Left lung (tissue), 10 donors: Measurements from ENCODE around the gene VWDE. TPM values are rescaled to one million over a fixed set of nuclear protein-coding genes. Genes with fewer than 3 reads are reported as not detected.

Source experiments
- ATAC-seq: fragments of 200-7000 bp; cut with Tn5 transposase; one replicate; pipeline ENCODE4 v1.9.1; 2020; ENCODE audit warnings: moderate library complexity
- DNase-seq, 4 donors: peaks; one replicate each; pipeline ENCODE4 v3.0.0-alpha.2; 2013 to 2020
- H3K27ac ChIP-seq, 2 donors: fragments of 200-600 bp; sonication (generic) in 1 of 2; one replicate each; pipeline versions ENCODE4 v1.5.0 to v1.8.0; 2020 to 2021
- H3K27me3 ChIP-seq, 2 donors: fragments of 200-600 bp; sonication (generic) in 1 of 2; one replicate each; pipeline versions ENCODE4 v1.5.0 to v1.8.0; 2020 to 2021
- H3K36me3 ChIP-seq, 2 donors: fragments of 200-600 bp; sonication (generic) in 1 of 2; one replicate each; pipeline versions ENCODE4 v1.5.0 to v1.8.0; 2020 to 2021
- H3K4me1 ChIP-seq, 2 donors: fragments of 200-600 bp; one replicate each; pipeline ENCODE4 v1.8.0; 2021
- H3K4me3 ChIP-seq, 2 donors: fragments of 200-600 bp; sonication (generic) in 1 of 2; one replicate each; pipeline versions ENCODE4 v1.5.0 to v1.8.0; 2020 to 2021; ENCODE audit warnings: mild to moderate bottlenecking in 1 of 2
- H3K9me3 ChIP-seq, 2 donors: fragments of 200-600 bp; sonication (generic) in 1 of 2; one replicate each; pipeline versions ENCODE4 v1.5.0 to v1.8.0; 2020 to 2021
- intact Hi-C, 2 donors: fragments of 100-400 bp; cut with DNase I; formaldehyde crosslinking; loops; one replicate each; pipeline versions ENCODE4 v1.11.2 to v1.14.2; 2022
- polyA plus RNA-seq, 6 donors: library from polyadenylated mRNA; unstranded; fragments of 120-200 nt; gene quantifications; one replicate each; pipeline ENCODE4 v1.2.1, GENCODE V29; 2013; ENCODE audit not compliant: insufficient read length in 6 of 6
- total RNA-seq, 2 donors: library from RNA; stranded (reverse); fragmentation: NEBNext Ultra II Directional; extraction: Animal tissue kit (Norgen Biotek cat#: 25700); gene quantifications; one replicate each; pipeline ENCODE4 v1.2.1, GENCODE V29; 2021
- TF ChIP-seq, protein P1 (sequence below), 2 donors: fragments of 200-600 bp; sonication (generic) in 1 of 2; IDR thresholded peaks; one replicate each; pipeline versions ENCODE4 v1.5.0 to v1.8.0; 2021; ENCODE audit warnings: antibody characterized with exemption in 2 of 2
- donor health status: DM: no; HTN: yes; CAD: no.
- donor health status: DM: no; HTN: no; CAD: no.

The VWDE gene
- total and polyA plus RNA-seq, 8 donors, result 1.5 to 6.1 (median 3.6) TPM

DNA sequence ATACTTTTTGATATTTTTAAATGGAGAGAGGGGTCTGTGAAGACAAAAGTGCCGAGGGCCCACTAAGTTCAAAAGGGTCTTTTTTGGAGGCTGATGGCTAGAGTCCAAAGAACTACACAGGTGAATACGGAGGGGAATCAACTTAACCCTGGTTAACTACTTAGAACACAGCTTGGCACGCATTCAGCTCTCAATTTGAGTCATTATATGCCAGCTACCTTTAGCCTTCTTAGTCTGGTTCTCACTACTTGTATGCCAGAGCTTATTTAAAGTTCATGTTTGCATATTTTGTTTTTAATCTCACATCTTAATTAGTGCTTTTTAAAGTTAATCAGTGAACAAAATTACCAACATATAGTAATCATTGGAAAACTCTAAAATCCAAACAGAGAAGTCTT, 80.8 kb downstream of the VWDE start:
- intact Hi-C loops, result loop anchor here in 1 of 2 donors (5.0 kb wide), 1 partner anchor 246 kb away; no protein-coding TSS in a partner anchor

DNA sequence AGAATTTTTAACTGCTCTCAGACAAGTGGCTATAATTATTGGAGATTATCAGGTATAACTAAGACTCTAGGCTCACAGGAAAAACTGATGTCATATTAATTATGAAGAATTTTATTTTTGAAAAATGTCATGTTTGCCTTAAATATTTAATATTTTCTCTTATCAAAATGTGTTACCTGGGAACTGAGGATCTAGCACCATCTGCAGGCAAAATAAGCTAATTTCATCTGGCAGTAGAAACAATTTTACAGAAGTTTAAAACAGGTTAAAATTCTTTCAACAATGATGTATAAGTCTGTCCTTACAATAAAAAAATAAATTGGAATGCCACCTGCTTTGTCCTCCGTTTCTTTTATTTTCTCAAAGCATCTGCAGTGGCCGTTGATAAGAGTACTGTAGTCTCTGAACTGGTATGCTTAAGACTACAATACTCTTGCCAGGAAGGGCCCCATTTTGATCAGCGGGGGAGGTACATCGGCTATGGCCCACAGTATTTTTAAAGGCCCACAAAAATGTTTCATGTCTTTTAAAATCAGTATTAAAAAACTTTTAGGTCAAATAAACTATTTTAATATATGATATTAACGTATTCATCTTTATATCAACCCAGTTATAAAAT, 81.3 kb downstream of the VWDE start:
- H3K27me3 ChIP-seq, result no peaks in the 10 kb centered on the region
- no peak overlapping the region for H3K27ac ChIP-seq
- TF ChIP-seq, protein P1, sequence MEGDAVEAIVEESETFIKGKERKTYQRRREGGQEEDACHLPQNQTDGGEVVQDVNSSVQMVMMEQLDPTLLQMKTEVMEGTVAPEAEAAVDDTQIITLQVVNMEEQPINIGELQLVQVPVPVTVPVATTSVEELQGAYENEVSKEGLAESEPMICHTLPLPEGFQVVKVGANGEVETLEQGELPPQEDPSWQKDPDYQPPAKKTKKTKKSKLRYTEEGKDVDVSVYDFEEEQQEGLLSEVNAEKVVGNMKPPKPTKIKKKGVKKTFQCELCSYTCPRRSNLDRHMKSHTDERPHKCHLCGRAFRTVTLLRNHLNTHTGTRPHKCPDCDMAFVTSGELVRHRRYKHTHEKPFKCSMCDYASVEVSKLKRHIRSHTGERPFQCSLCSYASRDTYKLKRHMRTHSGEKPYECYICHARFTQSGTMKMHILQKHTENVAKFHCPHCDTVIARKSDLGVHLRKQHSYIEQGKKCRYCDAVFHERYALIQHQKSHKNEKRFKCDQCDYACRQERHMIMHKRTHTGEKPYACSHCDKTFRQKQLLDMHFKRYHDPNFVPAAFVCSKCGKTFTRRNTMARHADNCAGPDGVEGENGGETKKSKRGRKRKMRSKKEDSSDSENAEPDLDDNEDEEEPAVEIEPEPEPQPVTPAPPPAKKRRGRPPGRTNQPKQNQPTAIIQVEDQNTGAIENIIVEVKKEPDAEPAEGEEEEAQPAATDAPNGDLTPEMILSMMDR (IDR thresholded peaks at IDR 0.05), result peak; percentile 36 to 61
- ATAC-seq, result peak; percentile 27
- no peaks in the 10 kb centered on the region for H3K4me1 ChIP-seq
- peak in 1 of 4 donors; percentile 21 for DNase-seq
- no peak overlapping the region for H3K4me3 ChIP-seq
- no peaks in the 10 kb centered on the region for H3K36me3 ChIP-seq
- H3K9me3 ChIP-seq, result no peaks in the 10 kb centered on the region
- intact Hi-C loops, result loop anchor here in 1 of 2 donors (5.0 kb wide), 1 partner anchor 245 kb away; no protein-coding TSS in a partner anchor

More for the DNA sequence above, 80.8 kb downstream of the VWDE start:
- no peaks in the 10 kb centered on the region for H3K4me1 ChIP-seq
- ATAC-seq (no peak), DNase-seq (peak in 1 of 4 donors; percentile 5)
- TF ChIP-seq, protein P1 (IDR thresholded peaks at IDR 0.05), result no peak
- no peak overlapping the region for H3K4me3 ChIP-seq
- H3K36me3 ChIP-seq, result no peaks in the 10 kb centered on the region
- H3K27me3 ChIP-seq, result no peaks in the 10 kb centered on the region
- no peak overlapping the region for H3K27ac ChIP-seq
- no peaks in the 10 kb centered on the region for H3K9me3 ChIP-seq

DNA sequence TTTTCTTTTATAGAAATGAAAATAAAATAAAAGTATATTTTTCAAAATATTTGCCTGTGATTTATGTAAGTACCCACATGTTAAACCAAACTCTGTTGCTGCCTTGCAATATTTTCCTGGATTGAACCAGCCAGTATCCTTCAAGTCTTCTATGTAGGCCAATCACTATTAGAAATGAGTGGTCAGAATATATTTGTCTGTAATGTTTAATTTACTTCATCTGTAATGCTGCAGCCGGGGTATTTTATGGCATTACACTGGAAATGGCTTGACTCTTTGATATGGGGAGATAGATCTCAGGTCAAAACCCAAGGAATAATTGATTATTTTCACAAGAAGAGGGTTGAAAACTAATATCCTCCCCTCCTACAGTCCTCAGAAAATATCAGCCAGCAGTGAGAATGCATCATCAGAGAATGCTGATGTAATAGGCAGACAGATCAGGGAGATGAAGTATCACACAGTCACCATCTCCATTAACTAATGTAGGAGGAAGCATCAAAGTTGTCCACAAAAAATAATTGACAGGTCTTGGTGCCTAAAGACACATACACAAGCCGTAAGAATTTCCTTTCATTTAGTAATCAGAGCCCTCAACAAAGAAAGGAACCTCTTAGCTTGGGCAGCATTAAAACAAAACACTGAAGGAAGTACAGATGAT, 82.5 kb downstream of the VWDE start:
- Histone ChIP-seq H3K27me3 (no peaks in the 10 kb centered on the region), H3K4me1 (no peaks in the 10 kb centered on the region), H3K36me3 (no peaks in the 10 kb centered on the region), H3K27ac (no peak overlapping the region), H3K9me3 (no peaks in the 10 kb centered on the region), H3K4me3 (no peak overlapping the region)
- no peak for DNase-seq
- TF ChIP-seq, protein P1 (IDR thresholded peaks at IDR 0.05), result no peak
- no peak for ATAC-seq
- intact Hi-C loops, result loop anchor here in 1 of 2 donors (5.0 kb wide), 1 partner anchor 244 kb away; no protein-coding TSS in a partner anchor

DNA sequence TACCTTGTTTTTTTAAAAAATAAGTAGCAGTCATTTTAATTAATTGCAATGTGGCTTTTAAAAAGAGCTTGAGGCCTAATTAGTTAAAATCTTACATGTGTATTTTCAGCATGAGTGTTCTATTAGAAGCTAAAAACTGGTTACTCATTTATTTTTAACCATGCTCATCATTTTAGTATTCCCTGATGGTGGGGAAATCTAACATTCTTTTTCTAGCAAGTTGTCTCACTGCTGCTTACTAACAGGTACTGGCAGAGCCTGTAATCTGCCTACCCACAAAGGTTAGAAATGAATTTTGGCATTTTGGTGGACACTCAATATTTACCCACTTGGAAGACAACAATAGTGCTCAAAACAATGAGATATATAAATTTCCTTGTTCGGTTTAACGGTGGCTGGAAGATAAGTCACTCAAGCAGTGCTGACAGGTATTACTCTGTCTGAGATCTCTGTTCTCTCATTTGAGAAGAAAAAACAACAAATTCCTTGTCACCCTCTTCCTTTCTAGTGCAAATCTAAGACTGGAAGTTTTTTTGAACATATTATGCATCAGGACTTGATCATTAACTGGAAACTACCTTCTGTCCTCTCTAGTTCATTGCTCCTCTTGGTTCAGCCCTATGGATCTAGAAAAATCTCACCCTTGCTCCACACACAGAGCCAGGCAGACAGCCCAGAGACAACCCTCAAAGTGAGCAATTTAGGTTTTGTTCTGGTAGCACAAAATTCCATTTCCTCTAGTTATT, 83.3 kb downstream of the VWDE start:
- no peak overlapping the region for H3K4me3 ChIP-seq
- ATAC-seq (no peak), DNase-seq (no peak)
- no peaks in the 10 kb centered on the region for H3K4me1 ChIP-seq
- H3K27ac ChIP-seq, result no peak overlapping the region
- intact Hi-C loops, result loop anchor here in 1 of 2 donors (5.0 kb wide), 1 partner anchor 243 kb away; no protein-coding TSS in a partner anchor
- no peaks in the 10 kb centered on the region for H3K9me3 ChIP-seq
- H3K36me3 ChIP-seq, result no peaks in the 10 kb centered on the region
- TF ChIP-seq, protein P1 (IDR thresholded peaks at IDR 0.05), result no peak
- H3K27me3 ChIP-seq, result no peaks in the 10 kb centered on the region

DNA sequence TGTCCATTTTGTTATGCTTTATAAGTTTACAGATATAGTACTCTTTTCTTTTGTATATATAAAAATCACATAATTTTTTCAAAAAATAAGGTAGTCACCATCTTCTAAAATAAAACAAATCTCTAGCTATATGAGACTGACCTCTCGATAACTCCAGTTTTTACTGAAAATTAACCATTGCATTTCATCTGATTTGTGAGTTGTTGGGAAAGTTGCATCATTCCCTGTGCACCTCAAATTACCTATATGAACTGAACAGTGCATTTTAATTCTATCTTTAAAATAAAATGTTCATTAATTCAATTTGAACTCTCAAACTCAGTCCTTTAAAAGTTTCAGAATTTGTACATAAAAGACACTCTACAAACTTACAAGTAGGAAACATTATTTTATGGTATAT, 86.0 kb downstream of the VWDE start:
- Histone ChIP-seq H3K27me3 (no peaks in the 10 kb centered on the region), H3K9me3 (no peaks in the 10 kb centered on the region), H3K27ac (no peak overlapping the region), H3K36me3 (no peaks in the 10 kb centered on the region), H3K4me3 (no peak overlapping the region), H3K4me1 (no peaks in the 10 kb centered on the region)
- no peak for ATAC-seq
- no peak for DNase-seq
- intact Hi-C loops, result no loop called here
- TF ChIP-seq, protein P1 (IDR thresholded peaks at IDR 0.05), result no peak
